H1 (cell line): ENCODE data around the gene MAPRE2. TPM values are rescaled to one million over a fixed set of nuclear protein-coding genes. Genes with fewer than 3 reads are reported as not detected.

Experiments
- CTCF ChIA-PET: fragments of 300-600 bp; sonication (Branson Sonifier 250); formaldehyde crosslinking; loops from one replicate; lab custom pipeline; 2021; ENCODE audit not compliant: partially characterized antibody; lab: Charles Lee
- POLR2A ChIA-PET: fragments of 300-600 bp; sonication (Branson Sonifier 250); formaldehyde crosslinking; loops from one replicate; lab custom pipeline; 2021; ENCODE audit warnings: inconsistent platforms; ENCODE audit not compliant: partially characterized antibody; lab: Charles Lee
- DNase-seq, 2 experiments: peaks; one replicate each; pipeline versions ENCODE4 v3.0.0 to v3.0.0-alpha.2; 2010 to 2022; ENCODE audit warnings: low spot score in 2 of 2, low read depth in 1 of 2, mixed read lengths in 1 of 2
- FAIRE-seq: peaks from 2 replicates; lab custom pipeline; 2011; peaks lifted over from hg19 to GRCh38; lab: Jason Lieb, UNC
- H2AFZ ChIP-seq: 2 replicates; pipeline ENCODE4 v1.8.1; 2012; ENCODE audit warnings: low read length, inconsistent platforms
- H2AK5ac ChIP-seq: 2 replicates; pipeline ENCODE4 v1.6.1; 2013; ENCODE audit warnings: low read depth, low read length
- H2BK120ac ChIP-seq: replicated peaks from 2 replicates; pipeline ENCODE3; 2013; ENCODE audit warnings: low read depth, low read length, inconsistent platforms
- H2BK12ac ChIP-seq: 2 replicates; pipeline ENCODE4 v1.6.1; 2013; ENCODE audit warnings: low read depth, low read length
- H2BK15ac ChIP-seq: 2 replicates; pipeline ENCODE4 v1.6.1; 2013; ENCODE audit warnings: low read length
- H2BK20ac ChIP-seq: 2 replicates; pipeline ENCODE4 v1.6.1; 2013; ENCODE audit warnings: low read length
- H2BK5ac ChIP-seq: 2 replicates; pipeline ENCODE4 v1.6.1; 2013; ENCODE audit warnings: low read depth, low read length
- H3K14ac ChIP-seq: 2 replicates; pipeline ENCODE4 v1.6.1; 2013; ENCODE audit warnings: inconsistent platforms; ENCODE audit not compliant: insufficient read length
- H3K18ac ChIP-seq: 2 replicates; pipeline ENCODE4 v1.6.1; 2013; ENCODE audit warnings: low read length; ENCODE audit errors: extremely low read depth
- H3K23ac ChIP-seq: 2 replicates; pipeline ENCODE4 v1.6.1; 2013; ENCODE audit warnings: inconsistent platforms; ENCODE audit not compliant: insufficient read length
- H3K23me2 ChIP-seq: 2 replicates; pipeline ENCODE4 v1.6.1; 2013; ENCODE audit warnings: low read depth, low read length
- H3K27ac ChIP-seq: 2 replicates; pipeline ENCODE4 v1.6.1; 2011; ENCODE audit warnings: low read depth, low read length, inconsistent platforms
- H3K27me3 ChIP-seq, 4 experiments: replicated peaks in 1 of 4; 1 replicate in 1 of 4; 2 replicates in 3 of 4; pipeline versions ENCODE4 v1.6.1 to v1.8.1; 2011 to 2013; ENCODE audit warnings: low read length in 3 of 4, mild to moderate bottlenecking in 3 of 4, inconsistent platforms in 2 of 4, mixed read lengths in 2 of 4, moderate library complexity in 1 of 4; ENCODE audit not compliant: control insufficient read depth in 3 of 4, insufficient read depth in 3 of 4; ENCODE audit errors: extremely low read depth in 1 of 4
- H3K36me3 ChIP-seq, 4 experiments: 2 replicates each; pipeline versions ENCODE4 v1.6.1 to v1.8.1; 2011 to 2013; ENCODE audit warnings: mild to moderate bottlenecking in 4 of 4, low read length in 3 of 4, moderate library complexity in 2 of 4, control low read depth in 1 of 4, inconsistent platforms in 1 of 4; ENCODE audit not compliant: insufficient read depth in 4 of 4, control insufficient read depth in 2 of 4
- H3K4ac ChIP-seq: replicated peaks from 2 replicates; pipeline ENCODE3; 2013; ENCODE audit warnings: low read length, low read depth, mixed read lengths, inconsistent platforms; ENCODE audit not compliant: insufficient read length
- H3K4me1 ChIP-seq, 4 experiments: replicated peaks in 1 of 4; 1 replicate in 1 of 4; 2 replicates in 3 of 4; pipeline versions ENCODE4 v1.6.1 to v1.8.1; 2011 to 2013; ENCODE audit warnings: low read length in 3 of 4, inconsistent platforms in 2 of 4, mixed read lengths in 1 of 4; ENCODE audit not compliant: insufficient read depth in 4 of 4, control insufficient read depth in 3 of 4
- H3K4me2 ChIP-seq, 2 experiments: 2 replicates each; pipeline versions ENCODE4 v1.6.1 to v1.8.1; 2011 to 2013; ENCODE audit warnings: low read depth in 2 of 2, low read length in 2 of 2, control low read depth in 1 of 2, inconsistent platforms in 1 of 2, mild to moderate bottlenecking in 1 of 2; ENCODE audit not compliant: insufficient read depth in 1 of 2
- H3K4me3 ChIP-seq, 4 experiments: fragments of 200-600, 300-600 bp in 1 of 4; sonication (generic), shearing (Covaris generic), sonication (Bioruptor Twin) in 1 of 4; 2 replicates each; pipeline versions ENCODE4 v1.5.1 to v1.8.1; 2011 to 2016; ENCODE audit warnings: low read length in 4 of 4, low read depth in 3 of 4, control low read depth in 2 of 4, inconsistent platforms in 2 of 4, mild to moderate bottlenecking in 2 of 4, mixed read lengths in 1 of 4, moderate library complexity in 1 of 4; ENCODE audit not compliant: insufficient read depth in 2 of 4; ENCODE audit errors: extremely low read depth in 1 of 4
- H3K56ac ChIP-seq: replicated peaks from 2 replicates; pipeline ENCODE3; 2013; ENCODE audit warnings: low read depth, mild to moderate bottlenecking, mixed read lengths, low read length, inconsistent platforms; ENCODE audit not compliant: insufficient read length
- H3K79me1 ChIP-seq: 2 replicates; pipeline ENCODE4 v1.6.1; 2013; ENCODE audit warnings: low read depth, low read length, control low read depth
- H3K79me2 ChIP-seq, 2 experiments: 2 replicates each; pipeline versions ENCODE4 v1.6.1 to v1.8.1; 2012 to 2013; ENCODE audit warnings: low read length in 2 of 2, mild to moderate bottlenecking in 2 of 2, inconsistent platforms in 1 of 2; ENCODE audit not compliant: insufficient read depth in 2 of 2, control insufficient read depth in 1 of 2
- H3K9ac ChIP-seq, 4 experiments: replicated peaks in 1 of 4; 1 replicate in 1 of 4; 2 replicates in 3 of 4; pipeline versions ENCODE4 v1.6.1 to v1.8.1; 2011 to 2013; ENCODE audit warnings: low read depth in 3 of 4, low read length in 3 of 4, control low read depth in 2 of 4, mild to moderate bottlenecking in 2 of 4, moderate library complexity in 2 of 4, inconsistent platforms in 1 of 4; ENCODE audit errors: extremely low read depth in 1 of 4
- H3K9me3 ChIP-seq, 2 experiments: 2 replicates each; pipeline versions ENCODE4 v1.6.1 to v1.8.1; 2012 to 2013; ENCODE audit warnings: mild to moderate bottlenecking in 2 of 2, moderate library complexity in 2 of 2, control low read depth in 1 of 2, inconsistent platforms in 1 of 2, low read depth in 1 of 2, low read length in 1 of 2, mixed read lengths in 1 of 2; ENCODE audit not compliant: insufficient read depth in 2 of 2
- H4K20me1 ChIP-seq, 2 experiments: replicated peaks in 1 of 2; 2 replicates each; pipeline versions ENCODE3 to v1.8.1; 2011 to 2013; ENCODE audit warnings: inconsistent platforms in 2 of 2, low read length in 2 of 2, mild to moderate bottlenecking in 1 of 2; ENCODE audit not compliant: insufficient read depth in 2 of 2, control insufficient read depth in 1 of 2
- H4K5ac ChIP-seq: 2 replicates; pipeline ENCODE4 v1.6.1; 2013; ENCODE audit warnings: low read length, low read depth, mixed read lengths, inconsistent platforms; ENCODE audit not compliant: insufficient read length
- H4K8ac ChIP-seq: 2 replicates; pipeline ENCODE4 v1.8.0; 2013; ENCODE audit warnings: mild to moderate bottlenecking, moderate library complexity, low read length, inconsistent platforms; ENCODE audit not compliant: insufficient read depth; ENCODE audit errors: extremely low read depth
- H4K91ac ChIP-seq: replicated peaks from 2 replicates; pipeline ENCODE3; 2013; ENCODE audit warnings: low read length, mixed read lengths, inconsistent platforms; ENCODE audit not compliant: insufficient read length
- BACH1 ChIP-seq: IDR thresholded peaks from 2 replicates; pipeline ENCODE4 v1.6.1; 2012; ENCODE audit warnings: low read length, improper control_type of control experiment
- E2F6 ChIP-seq: IDR thresholded peaks from 2 replicates; pipeline ENCODE4 v1.6.1; 2012; ENCODE audit warnings: inconsistent platforms
- EP300 ChIP-seq, 2 experiments: IDR thresholded peaks; 1 replicate in 1 of 2; 2 replicates in 1 of 2; pipeline ENCODE4 v1.6.1; 2011 to 2012; ENCODE audit warnings: low read depth in 2 of 2, low read length in 2 of 2, mild to moderate bottlenecking in 2 of 2, borderline replicate concordance in 1 of 2, inconsistent platforms in 1 of 2, moderate library complexity in 1 of 2
- EZH2 ChIP-seq: fragments of 200-600 bp; sonication (generic); IDR thresholded peaks from 2 replicates; pipeline ENCODE4 v1.7.1; 2012; ENCODE audit warnings: low read depth, mild to moderate bottlenecking, moderate library complexity, low read length, inconsistent platforms; ENCODE audit not compliant: severe bottlenecking
- KDM5A ChIP-seq: fragments of 200-600 bp; IDR thresholded peaks from 2 replicates; pipeline ENCODE4 v1.7.1; 2012; ENCODE audit warnings: mild to moderate bottlenecking, low read length, inconsistent platforms, mixed read lengths
- PHF8 ChIP-seq: fragments of 200-600 bp; sonication (generic); conservative IDR thresholded peaks from 2 replicates; pipeline ENCODE4 v1.7.1; 2012; ENCODE audit warnings: low read depth, mild to moderate bottlenecking, inconsistent platforms, low read length, moderate library complexity
- RNF2 ChIP-seq: fragments of 200-900, 300-1000 bp; sonication (generic); IDR thresholded peaks from 2 replicates; pipeline ENCODE4 v1.7.1; 2016; ENCODE audit warnings: borderline replicate concordance, low read depth, mild to moderate bottlenecking, antibody characterized with exemption, low read length; ENCODE audit not compliant: poor library complexity, severe bottlenecking; ENCODE audit errors: missing control alignments
- SIRT6 ChIP-seq: IDR thresholded peaks from one replicate; pipeline ENCODE4 v1.7.1; 2012; ENCODE audit warnings: low read length, inconsistent platforms
- SP1 ChIP-seq: IDR thresholded peaks from 2 replicates; pipeline ENCODE4 v1.6.1; 2011; ENCODE audit warnings: low read depth, low read length
- TEAD4 ChIP-seq: IDR thresholded peaks from 2 replicates; pipeline ENCODE4 v1.6.1; 2012; ENCODE audit warnings: low read depth, low read length, inconsistent platforms, mixed read lengths
- ZNF274 ChIP-seq: IDR thresholded peaks from 2 replicates; pipeline ENCODE4 v1.7.0; 2012; ENCODE audit warnings: low read length, borderline replicate concordance; ENCODE audit errors: extremely low read depth
- WGBS, 2 experiments: shearing (Covaris generic) in 1 of 2; methylation state at CpG; one replicate each; pipeline versions ENCODE4 v1.1.6 to v1.1.7; 2013 to 2015; ENCODE audit warnings: low lambda C conversion rate in 2 of 2, mixed read lengths in 2 of 2, inconsistent platforms in 1 of 2, low coverage in 1 of 2, missing lambda C conversion rate in 1 of 2; ENCODE audit not compliant: insufficient replicate concordance in 2 of 2, insufficient coverage in 1 of 2, insufficient read length in 1 of 2; ENCODE audit errors: extremely low coverage in 1 of 2, missing lambda C conversion rate in 1 of 2; 5-methylcytosine and 5-hydroxymethylcytosine counted together
- polyA plus RNA-seq, 7 experiments: library from polyadenylated mRNA; depleted of rRNA in 3 of 7; stranded (reverse) in 5 of 7; unstranded in 2 of 7; fragments of >200 nt in 5 of 7; fragments of 200-250 nt in 2 of 7; gene quantifications; 1 replicate in 5 of 7; 2 replicates in 1 of 7; 4 replicates in 1 of 7; pipeline versions ENCODE4 v1.2.1 to v1.2.3, GENCODE V29; 2011 to 2013; ENCODE audit warnings: missing spikeins in 2 of 7, mixed read lengths in 2 of 7
- total RNA-seq: library from RNA; stranded (reverse); fragmentation: NEBNext Ultra II Directional; extraction: Animal tissue kit (Norgen Biotek cat#: 25700); gene quantifications from 2 replicates; pipeline ENCODE4 v1.2.1, GENCODE V29; 2021

Gene MAPRE2
- total and polyA plus RNA-seq, 2 of the 8 experiments (the other 6 are each of a cell fraction or from before 2014, with no cell fraction given), result 32.6 to 33.1 TPM

- H2BK120ac ChIP-seq, result no peak overlapping the region
- no peak for FAIRE-seq
- H2AFZ ChIP-seq, result no peak overlapping the region
- no peaks in the 10 kb centered on the region; the same call in 1 of the 2 replicates for H3K79me1 ChIP-seq
- peaks cover 0 to 1% of the 10 kb centered on the region in 2 experiments for H4K20me1 ChIP-seq
- no peaks in the 10 kb centered on the region for H3K4me1 ChIP-seq
- no peaks in the 10 kb centered on the region for H3K9me3 ChIP-seq
- H3K23me2 ChIP-seq, result no peaks in the 10 kb centered on the region
- H3K14ac ChIP-seq, result no peak overlapping the region
- no peaks in the 10 kb centered on the region for H3K79me2 ChIP-seq
- H4K5ac ChIP-seq, result no peak overlapping the region
- H2BK5ac ChIP-seq, result no peak overlapping the region
- H3K56ac ChIP-seq, result no peak overlapping the region
- H4K91ac ChIP-seq, result no peak overlapping the region
- no peak overlapping the region for H2BK20ac ChIP-seq
- peak overlapping the region in 1 of 4 experiments; percentile 34; a peak in 1 of 7 replicates for H3K9ac ChIP-seq
- ChIA-PET CTCF (interaction anchor here (0.6 to 1.1 kb wide), 3 partner anchors 27 to 76 kb away, joined by 3 to 4 read pairs (median 3); no protein-coding TSS in a partner anchor), POLR2A (no interaction called here)
- no peak overlapping the region for H2BK15ac ChIP-seq
- H2AK5ac ChIP-seq, result no peak overlapping the region
- no peak overlapping the region for H4K8ac ChIP-seq
- no peak overlapping the region for H2BK12ac ChIP-seq
- H3K27me3 ChIP-seq, result no peaks in the 10 kb centered on the region
- no peak overlapping the region for H3K27ac ChIP-seq
- no peak overlapping the region for H3K18ac ChIP-seq
- no peak overlapping the region for H3K4me2 ChIP-seq
- no peak overlapping the region for H3K23ac ChIP-seq
- DNase-seq, result no peak
- H3K36me3 ChIP-seq, result no peaks in the 10 kb centered on the region
- WGBS, 2 experiments, result 93% methylated on average over 1 of the region's 1 CpG; no CpG with 5 or more reads in 1 of the 2 experiments
- peak overlapping the region; percentile 45 for H3K4ac ChIP-seq
- H3K4me3 ChIP-seq, result no peak overlapping the region
- no peak for TF ChIP-seq PHF8
- no peak for TF ChIP-seq BACH1
- no peak for TF ChIP-seq E2F6
- TF ChIP-seq SP1, result no peak
- TF ChIP-seq SIRT6, result no peak
- TF ChIP-seq ZNF274, result no peak
- no peak for TF ChIP-seq EZH2
- TF ChIP-seq KDM5A, result no peak
- TF ChIP-seq TEAD4, result no peak
- TF ChIP-seq RNF2, result no peak
- TF ChIP-seq EP300 (IDR thresholded peaks at IDR 0.05; ENCODE audit: borderline replicate concordance in 1 of 2, low read depth in 2 of 2, low read length in 2 of 2), result no peak
These were observed 54.9 kb downstream of the MAPRE2 start for GRCh38 chr18:35095983-35096676.
